GM19395 (cell line): ENCODE results near the gene JMJD1C.
"Not testable (repeated sequence)": the region's sequence is repeated elsewhere in the genome, so short reads cannot be mapped to it uniquely, and the experiment has no call there.

Source experiments
- ATAC-seq: cut with Tn5 transposase; IDR thresholded peaks from one replicate; pipeline ENCODE4 v1.9.1; 2021; ENCODE audit warnings: mild to moderate bottlenecking, moderate library complexity; ENCODE audit not compliant: unreplicated experiment

The JMJD1C gene

GRCh38 chr10:63236113-63236935 is 229.5 kb downstream of the JMJD1C start:
- ATAC-seq, result peak; percentile 94

GRCh38 chr10:63235136-63235535 is 230.6 kb downstream of the JMJD1C start:
- not testable (repeated sequence) for ATAC-seq

GRCh38 chr10:63229161-63229560 is 236.6 kb downstream of the JMJD1C start:
- ATAC-seq, result no peak

GRCh38 chr10:63228237-63228636 is 237.5 kb downstream of the JMJD1C start:
- ATAC-seq, result no peak

- peak; percentile 61 for ATAC-seq
Measured at GRCh38 chr10:63227207-63227895, 238.4 kb downstream of the JMJD1C start.

- ATAC-seq, result no peak
Measured at GRCh38 chr10:63224241-63224640, 241.5 kb downstream of the JMJD1C start.

GRCh38 chr10:63221950-63222349 is 243.8 kb downstream of the JMJD1C start:
- no peak for ATAC-seq

GRCh38 chr10:63219749-63220148 is 246.0 kb downstream of the JMJD1C start:
- no peak for ATAC-seq

GRCh38 chr10:63217120-63217605 is 248.6 kb downstream of the JMJD1C start:
- ATAC-seq, result peak; percentile 82

GRCh38 chr10:63214571-63214970 is 251.2 kb downstream of the JMJD1C start:
- ATAC-seq, result no peak

GRCh38 chr10:63213489-63213888 is 252.3 kb downstream of the JMJD1C start:
- no peak for ATAC-seq

GRCh38 chr10:63210611-63211196 is 255.1 kb downstream of the JMJD1C start:
- peak; percentile 28 for ATAC-seq

GRCh38 chr10:63209705-63210104 is 256.1 kb downstream of the JMJD1C start:
- ATAC-seq, result no peak

- ATAC-seq, result no peak
Measured at GRCh38 chr10:63208986-63209385, 256.8 kb downstream of the JMJD1C start.

- ATAC-seq, result peak; percentile 48
Measured at GRCh38 chr10:63206997-63207811, 258.6 kb downstream of the JMJD1C start.

- ATAC-seq, result peak; percentile 29
Measured at GRCh38 chr10:63206576-63206975, 259.2 kb downstream of the JMJD1C start.

- no peak for ATAC-seq
Measured at GRCh38 chr10:63205421-63205820, 260.4 kb downstream of the JMJD1C start.

- peak; percentile 53 for ATAC-seq
Measured at GRCh38 chr10:63204667-63205391, 260.9 kb downstream of the JMJD1C start.

- no peak for ATAC-seq
Measured at GRCh38 chr10:63201118-63201517, 264.7 kb downstream of the JMJD1C start.

- no peak for ATAC-seq
Measured at GRCh38 chr10:63200431-63200830, 265.3 kb downstream of the JMJD1C start.
